Karpas-422 (cell line): Measurements from ENCODE around the gene ATP2C1. TPM values are rescaled to one million over a fixed set of nuclear protein-coding genes. Genes with fewer than 3 reads are reported as not detected.

ENCODE experiments used
- DNase-seq: peaks from one replicate; pipeline ENCODE4 v3.0.0-alpha.2; 2015
- H2AFZ ChIP-seq: fragments of 200-600 bp; sonication (generic); 2 replicates; pipeline ENCODE4 v1.6.1; 2014; ENCODE audit warnings: antibody characterized with exemption, low read length, mixed read lengths
- H3K27ac ChIP-seq: fragments of 200-600 bp; sonication (generic); 2 replicates; pipeline ENCODE4 v1.5.1; 2014; ENCODE audit warnings: mild to moderate bottlenecking, low read length, moderate library complexity
- H3K27me3 ChIP-seq: fragments of 200-600 bp; sonication (generic); 2 replicates; pipeline ENCODE4 v1.6.1; 2014; ENCODE audit warnings: low read length, mixed read lengths
- H3K36me3 ChIP-seq: fragments of 200-600 bp; sonication (generic); 2 replicates; pipeline ENCODE4 v1.6.1; 2014; ENCODE audit warnings: low read length, mixed read lengths; ENCODE audit not compliant: insufficient read depth
- H3K4me1 ChIP-seq: fragments of 200-600 bp; sonication (generic); 2 replicates; pipeline ENCODE4 v1.6.1; 2014; ENCODE audit warnings: mild to moderate bottlenecking, low read length, mixed read lengths
- H3K4me2 ChIP-seq: fragments of 200-600 bp; sonication (generic); 2 replicates; pipeline ENCODE4 v1.6.1; 2014; ENCODE audit warnings: low read length, low read depth, mild to moderate bottlenecking; ENCODE audit not compliant: poor library complexity, severe bottlenecking
- H3K4me3 ChIP-seq: fragments of 200-600 bp; sonication (generic); 2 replicates; pipeline ENCODE4 v1.5.1; 2014; ENCODE audit warnings: mild to moderate bottlenecking, antibody characterized with exemption, low read length, mixed read lengths
- H3K79me2 ChIP-seq: fragments of 200-600 bp; sonication (generic); 2 replicates; pipeline ENCODE4 v1.6.1; 2014; ENCODE audit warnings: mild to moderate bottlenecking, low read length, mixed read lengths
- H3K9ac ChIP-seq: fragments of 200-600 bp; sonication (generic); 2 replicates; pipeline ENCODE4 v1.6.0; 2014; ENCODE audit warnings: low read length
- H3K9me2 ChIP-seq: fragments of 200-600 bp; sonication (generic), shearing (Covaris generic); replicated peaks from 2 replicates; pipeline ENCODE4 v1.6.0; 2014; ENCODE audit warnings: mild to moderate bottlenecking, low read length, moderate library complexity; ENCODE audit not compliant: insufficient read depth
- H3K9me3 ChIP-seq: fragments of 300-700, 200-600 bp; sonication (generic); 2 replicates; pipeline ENCODE4 v1.6.1; 2014; ENCODE audit warnings: low read length, mixed read lengths
- H4K20me1 ChIP-seq: fragments of 200-600 bp; sonication (generic); 2 replicates; pipeline ENCODE4 v1.6.1; 2014; ENCODE audit warnings: mild to moderate bottlenecking, antibody characterized with exemption, low read length, low read depth; ENCODE audit not compliant: insufficient read depth
- total RNA-seq: library from RNA; depleted of rRNA; stranded (reverse); fragments of >200 nt; shearing (Covaris generic); gene quantifications from 2 replicates; pipeline ENCODE4 v1.2.3, GENCODE V29; 2014; ENCODE audit warnings: low replicate concordance

The ATP2C1 gene
- total RNA-seq, 1 experiment from 2014 or later, result 179 TPM

DNA sequence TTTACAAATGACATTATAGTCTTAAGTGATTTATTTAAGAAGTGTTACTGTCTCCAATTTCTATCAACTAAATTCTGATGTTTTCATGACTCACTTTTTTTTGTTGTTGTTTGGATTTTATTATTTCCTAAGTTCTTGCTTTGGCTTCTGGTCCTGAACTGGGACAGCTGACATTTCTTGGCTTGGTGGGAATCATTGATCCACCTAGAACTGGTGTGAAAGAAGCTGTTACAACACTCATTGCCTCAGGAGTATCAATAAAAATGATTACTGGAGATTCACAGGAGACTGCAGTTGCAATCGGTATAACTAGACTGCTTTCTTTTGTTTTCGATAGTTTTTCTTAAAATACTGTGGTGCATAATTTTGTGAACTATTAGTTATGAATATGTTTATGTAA is 85.2 kb downstream of the ATP2C1 start:
- H3K27ac ChIP-seq, result no peak overlapping the region
- H3K79me2 ChIP-seq, result peaks cover 87% of the 10 kb centered on the region
- H3K36me3 ChIP-seq, result peaks cover 85% of the 10 kb centered on the region
- H4K20me1 ChIP-seq, result no peaks in the 10 kb centered on the region
- H3K9me3 ChIP-seq, result no peaks in the 10 kb centered on the region
- no peak overlapping the region for H3K4me3 ChIP-seq
- no peak overlapping the region for H3K4me2 ChIP-seq
- no peaks in the 10 kb centered on the region for H3K9me2 ChIP-seq
- H3K4me1 ChIP-seq, result peaks cover 26% of the 10 kb centered on the region
- DNase-seq, result no peak
- no peak overlapping the region for H2AFZ ChIP-seq
- H3K27me3 ChIP-seq, result no peaks in the 10 kb centered on the region
- no peak overlapping the region for H3K9ac ChIP-seq

DNA sequence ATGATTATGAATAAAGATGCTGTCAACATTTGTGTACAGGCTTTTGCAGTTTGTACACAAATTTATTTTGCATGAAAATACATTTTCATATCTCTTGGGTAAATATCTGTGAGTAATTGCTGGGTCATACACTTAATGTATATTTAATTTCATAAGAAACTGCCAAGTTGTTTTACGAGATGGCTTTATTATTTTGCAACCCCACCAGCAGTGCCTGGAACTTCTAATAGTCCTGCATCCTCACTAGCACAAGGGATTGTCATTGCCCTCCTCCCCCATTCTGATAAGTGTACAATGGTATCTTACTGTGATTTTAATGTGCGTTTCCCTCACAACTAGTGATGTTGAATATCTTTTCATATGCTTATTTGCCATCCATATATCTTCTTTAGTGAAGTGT is 87.6 kb downstream of the ATP2C1 start:
- Histone ChIP-seq H4K20me1 (no peaks in the 10 kb centered on the region), H3K36me3 (peaks cover 79% of the 10 kb centered on the region), H3K4me1 (peaks cover 26% of the 10 kb centered on the region)

DNA sequence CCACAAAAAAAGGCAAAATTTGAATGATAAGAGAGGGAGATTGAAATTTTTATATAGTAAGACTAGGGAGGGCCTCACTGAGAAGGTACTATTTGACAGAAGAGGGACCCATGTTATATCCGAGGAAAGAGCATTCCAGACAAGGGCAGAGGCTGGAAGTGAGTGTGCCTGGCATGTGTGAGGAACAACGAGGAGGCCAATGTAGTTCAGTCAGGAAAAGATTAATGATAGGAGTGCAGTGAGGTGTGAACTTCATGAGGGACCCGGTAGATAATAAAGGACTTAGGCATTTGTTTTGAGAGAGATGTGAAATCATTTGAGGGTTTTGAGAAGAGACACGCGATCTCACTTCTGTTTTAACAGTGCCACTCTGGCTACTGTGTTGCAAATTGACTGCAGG is 96.4 kb downstream of the ATP2C1 start:
- Histone ChIP-seq H3K79me2 (peaks cover 57% of the 10 kb centered on the region), H3K4me1 (no peaks in the 10 kb centered on the region), H3K4me2 (no peak overlapping the region), H3K27me3 (no peaks in the 10 kb centered on the region), H3K36me3 (peaks cover 69% of the 10 kb centered on the region), H3K9me3 (no peaks in the 10 kb centered on the region), H3K27ac (peak overlapping the region; percentile 24; the same call in 1 of the 2 replicates), H3K9ac (no peak overlapping the region), H3K4me3 (no peak overlapping the region), H2AFZ (no peak overlapping the region), H3K9me2 (no peaks in the 10 kb centered on the region), H4K20me1 (peaks cover 5% of the 10 kb centered on the region; the same call in 1 of the 2 replicates)
- no peak for DNase-seq

More for the DNA sequence above, 87.6 kb downstream of the ATP2C1 start:
- Histone ChIP-seq H3K79me2 (peaks cover 90% of the 10 kb centered on the region), H3K9ac (no peak overlapping the region), H2AFZ (no peak overlapping the region), H3K27ac (peak overlapping the region; percentile 51; the same call in 1 of the 2 replicates), H3K4me2 (no peak overlapping the region), H3K27me3 (no peaks in the 10 kb centered on the region), H3K4me3 (no peak overlapping the region), H3K9me2 (no peaks in the 10 kb centered on the region), H3K9me3 (no peaks in the 10 kb centered on the region)
- DNase-seq, result no peak

DNA sequence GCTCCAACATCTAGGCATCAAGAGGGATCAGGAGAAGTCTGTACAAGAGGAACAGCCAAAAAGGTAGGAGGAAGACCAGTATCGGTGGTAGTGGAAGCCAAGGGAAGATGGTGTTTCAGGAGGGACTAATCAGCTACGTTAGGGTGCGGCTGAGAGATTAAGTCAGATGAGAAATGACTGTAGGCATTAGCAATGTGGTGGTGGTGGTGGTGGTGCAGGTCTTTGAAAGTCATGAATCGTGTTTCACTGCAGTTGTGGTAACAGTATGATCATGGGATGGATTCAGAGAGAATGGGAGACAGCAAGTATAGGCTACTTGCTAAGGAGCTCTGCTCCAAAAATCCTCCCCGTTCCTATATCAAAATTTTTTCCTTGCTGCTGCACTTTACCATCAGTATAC is 97.2 kb downstream of the ATP2C1 start:
- Histone ChIP-seq H3K27ac (no peak overlapping the region), H3K9me2 (no peaks in the 10 kb centered on the region), H3K79me2 (peaks cover 51% of the 10 kb centered on the region), H3K9ac (no peak overlapping the region), H3K27me3 (no peaks in the 10 kb centered on the region), H3K9me3 (no peaks in the 10 kb centered on the region), H3K36me3 (peaks cover 69% of the 10 kb centered on the region), H3K4me2 (no peak overlapping the region), H4K20me1 (peaks cover 5% of the 10 kb centered on the region; the same call in 1 of the 2 replicates), H3K4me3 (no peak overlapping the region), H2AFZ (no peak overlapping the region), H3K4me1 (no peaks in the 10 kb centered on the region)
- DNase-seq, result no peak

DNA sequence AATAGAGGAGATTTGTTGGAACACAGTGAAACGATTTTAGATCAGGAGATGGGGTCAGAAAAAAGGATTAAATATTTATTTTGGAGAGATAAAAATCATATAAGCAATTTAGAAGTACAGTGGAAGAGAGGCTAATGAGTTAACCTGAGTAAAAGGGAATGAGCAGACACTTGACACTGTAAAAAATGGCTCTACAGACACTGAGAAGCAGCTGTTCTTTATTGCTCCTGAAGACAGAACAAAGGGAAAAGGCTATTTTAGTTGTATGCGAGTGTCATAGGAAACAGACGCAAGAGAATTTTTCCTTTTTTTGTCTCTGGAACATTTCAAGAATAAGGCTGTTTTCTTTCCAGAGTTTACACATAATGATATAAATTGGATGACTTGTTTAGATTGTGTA is 98.5 kb downstream of the ATP2C1 start:
- H3K4me2 ChIP-seq, result no peak overlapping the region
- no peak for DNase-seq
- H3K4me1 ChIP-seq, result no peaks in the 10 kb centered on the region
- H3K9me2 ChIP-seq, result no peaks in the 10 kb centered on the region
- H2AFZ ChIP-seq, result no peak overlapping the region
- H3K4me3 ChIP-seq, result no peak overlapping the region
- H3K9ac ChIP-seq, result no peak overlapping the region
- peaks cover 5% of the 10 kb centered on the region; the same call in 1 of the 2 replicates for H4K20me1 ChIP-seq
- no peak overlapping the region for H3K27ac ChIP-seq
- H3K27me3 ChIP-seq, result no peaks in the 10 kb centered on the region
- H3K9me3 ChIP-seq, result no peaks in the 10 kb centered on the region
- H3K79me2 ChIP-seq, result peaks cover 47% of the 10 kb centered on the region
- H3K36me3 ChIP-seq, result peaks cover 73% of the 10 kb centered on the region

DNA sequence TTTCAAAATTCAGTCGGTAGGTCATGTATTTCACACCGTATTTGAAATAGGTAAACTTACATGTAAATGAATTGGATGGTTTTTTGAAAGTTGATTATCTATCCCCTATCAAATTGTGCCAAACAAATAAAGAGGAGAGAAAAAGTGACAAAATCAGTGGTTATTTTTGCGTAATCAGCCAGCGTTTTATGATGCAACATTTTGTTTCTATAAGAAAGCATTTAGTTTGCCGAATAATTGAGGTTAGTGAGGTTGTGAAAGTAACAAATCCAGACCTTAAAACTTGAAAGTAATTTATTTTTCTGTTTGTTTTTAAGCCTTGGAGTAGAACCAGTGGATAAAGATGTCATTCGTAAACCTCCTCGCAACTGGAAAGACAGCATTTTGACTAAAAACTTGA is 103.4 kb downstream of the ATP2C1 start:
- no peaks in the 10 kb centered on the region for H3K9me2 ChIP-seq
- H3K9me3 ChIP-seq, result no peaks in the 10 kb centered on the region
- H3K4me3 ChIP-seq, result no peak overlapping the region
- no peak overlapping the region for H3K9ac ChIP-seq
- H3K27ac ChIP-seq, result no peak overlapping the region
- H3K27me3 ChIP-seq, result no peaks in the 10 kb centered on the region
- no peaks in the 10 kb centered on the region; the same call in 1 of the 2 replicates for H4K20me1 ChIP-seq
- peaks cover 75% of the 10 kb centered on the region for H3K36me3 ChIP-seq
- DNase-seq, result no peak
- H2AFZ ChIP-seq, result no peak overlapping the region
- H3K79me2 ChIP-seq, result peaks cover 33% of the 10 kb centered on the region; the same call in 1 of the 2 replicates
- no peaks in the 10 kb centered on the region for H3K4me1 ChIP-seq
- H3K4me2 ChIP-seq, result no peak overlapping the region

DNA sequence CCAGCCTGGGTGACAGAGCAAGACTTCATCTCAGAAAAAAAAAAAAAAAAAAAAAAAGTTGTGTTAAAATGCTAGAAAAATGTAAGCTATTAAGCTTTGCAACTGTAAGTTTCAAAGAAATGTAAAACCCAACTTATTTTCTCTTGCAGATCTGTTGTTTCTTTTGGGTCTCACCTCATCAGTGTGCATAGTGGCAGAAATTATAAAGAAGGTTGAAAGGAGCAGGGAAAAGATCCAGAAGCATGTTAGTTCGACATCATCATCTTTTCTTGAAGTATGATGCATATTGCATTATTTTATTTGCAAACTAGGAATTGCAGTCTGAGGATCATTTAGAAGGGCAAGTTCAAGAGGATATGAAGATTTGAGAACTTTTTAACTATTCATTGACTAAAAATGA is 107.2 kb downstream of the ATP2C1 start:
- Histone ChIP-seq H3K79me2 (peaks cover 55% of the 10 kb centered on the region), H3K4me1 (no peaks in the 10 kb centered on the region), H3K4me3 (no peak overlapping the region), H3K9me3 (no peaks in the 10 kb centered on the region), H3K9me2 (no peaks in the 10 kb centered on the region), H3K9ac (no peak overlapping the region), H2AFZ (no peak overlapping the region), H3K36me3 (peaks cover 70% of the 10 kb centered on the region), H3K27me3 (no peaks in the 10 kb centered on the region), H4K20me1 (no peaks in the 10 kb centered on the region), H3K4me2 (no peak overlapping the region), H3K27ac (0 out of 2 replicates have a peak overlapping the region, but pooled peaks have one; percentile 3)
- no peak for DNase-seq

DNA sequence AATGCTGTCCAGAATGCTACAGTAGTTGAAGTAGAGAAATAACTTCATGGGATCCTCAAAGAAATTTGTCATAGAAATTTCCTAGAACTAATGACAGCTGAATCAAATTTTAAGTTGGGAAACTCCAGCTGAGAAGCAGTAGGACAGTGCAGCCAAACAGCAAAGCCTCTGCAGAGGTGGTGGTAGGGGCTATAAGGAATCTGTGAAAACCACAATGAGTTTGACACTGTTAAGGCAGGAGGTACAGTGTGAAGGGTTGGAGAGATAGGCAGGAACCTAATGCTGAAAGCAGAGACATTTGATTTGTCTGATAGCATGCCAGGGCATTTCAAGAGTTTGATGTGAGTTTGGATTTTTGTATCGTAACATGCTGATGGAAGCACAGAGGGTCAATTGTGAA is 110.7 kb downstream of the ATP2C1 start:
- H3K79me2 ChIP-seq, result peaks cover 46% of the 10 kb centered on the region
- H3K27me3 ChIP-seq, result no peaks in the 10 kb centered on the region
- H3K4me2 ChIP-seq, result no peak overlapping the region
- DNase-seq, result no peak
- no peak overlapping the region for H2AFZ ChIP-seq
- no peaks in the 10 kb centered on the region for H4K20me1 ChIP-seq
- no peak overlapping the region for H3K9ac ChIP-seq
- H3K36me3 ChIP-seq, result peaks cover 65% of the 10 kb centered on the region
- no peaks in the 10 kb centered on the region for H3K9me2 ChIP-seq
- no peak overlapping the region for H3K27ac ChIP-seq
- no peak overlapping the region for H3K4me3 ChIP-seq
- no peaks in the 10 kb centered on the region for H3K9me3 ChIP-seq
- no peaks in the 10 kb centered on the region for H3K4me1 ChIP-seq

DNA sequence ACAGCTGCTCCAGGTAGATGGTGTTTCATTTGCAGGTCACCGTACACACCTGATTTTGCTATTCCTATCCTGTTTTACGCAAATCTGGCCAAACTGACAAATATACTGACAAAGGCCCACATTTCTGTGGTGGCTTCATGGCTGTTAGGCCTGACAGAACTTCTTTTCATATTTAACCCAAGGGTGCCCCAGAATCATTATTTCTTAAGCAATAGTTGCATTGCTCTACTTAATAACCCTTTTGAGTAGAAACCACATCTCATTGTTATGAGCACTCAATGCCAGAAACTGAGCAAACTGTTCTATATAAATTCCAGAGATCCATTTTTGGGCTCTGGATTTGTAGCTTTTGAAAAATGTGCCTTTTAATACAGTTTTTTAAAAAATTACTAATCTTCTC is 113.4 kb downstream of the ATP2C1 start:
- Histone ChIP-seq H3K27ac (no peak overlapping the region), H3K79me2 (peaks cover 41% of the 10 kb centered on the region), H3K4me2 (no peak overlapping the region), H4K20me1 (no peaks in the 10 kb centered on the region), H2AFZ (no peak overlapping the region), H3K9me3 (no peaks in the 10 kb centered on the region), H3K9ac (no peak overlapping the region), H3K4me1 (no peaks in the 10 kb centered on the region), H3K9me2 (no peaks in the 10 kb centered on the region), H3K27me3 (no peaks in the 10 kb centered on the region), H3K4me3 (no peak overlapping the region), H3K36me3 (peaks cover 69% of the 10 kb centered on the region)
- DNase-seq, result no peak
